GM19452 (cell line): ENCODE data around the gene DRC1.

Experiments used
- ATAC-seq: cut with Tn5 transposase; IDR thresholded peaks from one replicate; pipeline ENCODE4 v1.9.1; 2021; ENCODE audit not compliant: unreplicated experiment

The DRC1 gene

DNA sequence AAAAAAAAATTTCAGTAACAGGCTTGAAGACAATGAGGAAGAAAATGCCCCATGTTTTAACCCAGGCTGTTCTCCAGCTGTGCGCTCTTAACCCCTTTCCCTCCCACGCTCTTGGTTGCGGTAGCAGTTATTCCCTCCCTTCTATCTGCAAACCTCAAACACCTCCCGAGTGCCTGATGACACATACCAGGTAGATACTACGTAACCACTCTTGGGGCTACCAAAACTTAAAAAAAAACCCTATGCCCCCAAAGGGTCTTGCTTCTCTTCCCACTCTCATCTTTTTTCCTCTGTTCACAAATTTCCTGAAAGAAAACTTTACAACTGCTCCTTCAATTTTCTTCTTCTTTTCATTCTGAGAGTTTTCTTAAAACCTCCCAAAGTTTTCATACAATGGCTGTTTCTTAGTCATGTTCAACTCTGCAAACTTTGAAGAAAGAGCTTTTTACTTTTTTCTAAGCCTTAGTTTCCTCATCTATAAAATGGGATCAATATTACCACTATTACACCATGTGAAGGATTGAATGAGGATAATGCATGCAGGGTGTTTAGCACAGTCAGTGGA is 4.9 kb upstream of the DRC1 start:
- ATAC-seq, result no peak

DNA sequence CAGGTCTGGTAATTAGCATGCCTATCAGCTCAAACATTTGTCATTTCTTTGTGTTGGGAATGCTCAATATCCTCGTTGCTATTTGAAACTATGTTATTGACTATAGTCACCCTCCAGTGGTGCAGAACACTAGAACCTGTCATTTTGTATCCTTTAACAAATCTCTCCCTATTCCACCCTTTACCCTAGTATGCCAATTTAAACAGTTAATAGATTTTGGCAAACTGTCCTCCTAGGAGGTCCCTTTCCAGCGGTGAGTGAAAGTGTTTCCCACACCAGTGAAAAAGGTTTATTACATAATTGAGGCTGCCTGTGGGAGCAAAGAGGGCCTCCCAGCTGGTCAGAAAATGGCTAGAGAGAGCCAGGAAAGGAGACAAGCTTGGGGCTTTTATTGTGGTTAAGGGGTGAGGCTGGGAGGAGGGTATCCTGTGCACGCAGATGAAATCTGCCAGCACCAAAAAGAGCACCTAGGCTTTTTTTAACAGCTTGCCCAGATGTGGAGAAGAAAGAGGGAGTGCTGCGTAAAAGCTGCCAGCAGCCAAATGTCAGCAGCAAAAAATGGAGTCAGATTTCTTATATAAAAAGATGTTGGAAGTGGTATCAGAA is 1.8 kb upstream of the DRC1 start:
- ATAC-seq, result no peak

DNA sequence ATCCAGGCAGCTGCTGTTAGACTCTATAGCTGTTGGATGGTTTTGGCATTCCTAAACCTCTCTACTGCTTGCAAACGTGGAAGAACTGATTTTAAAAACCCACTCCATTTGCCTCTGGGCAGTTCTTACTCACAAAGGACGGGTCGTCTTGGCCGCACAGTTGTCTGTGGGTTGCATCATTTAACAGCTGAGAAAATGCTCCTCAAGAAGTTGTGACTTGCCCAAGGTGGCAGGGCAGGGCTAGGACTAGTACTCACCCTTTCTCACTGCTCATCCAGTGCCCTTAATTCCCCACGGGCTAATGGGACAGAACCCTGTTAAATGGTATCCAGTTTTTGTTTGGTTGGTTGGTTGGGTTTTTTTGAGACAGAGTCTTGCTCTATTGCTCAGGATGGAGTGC is 997 bp upstream of the DRC1 start:
- no peak for ATAC-seq

DNA sequence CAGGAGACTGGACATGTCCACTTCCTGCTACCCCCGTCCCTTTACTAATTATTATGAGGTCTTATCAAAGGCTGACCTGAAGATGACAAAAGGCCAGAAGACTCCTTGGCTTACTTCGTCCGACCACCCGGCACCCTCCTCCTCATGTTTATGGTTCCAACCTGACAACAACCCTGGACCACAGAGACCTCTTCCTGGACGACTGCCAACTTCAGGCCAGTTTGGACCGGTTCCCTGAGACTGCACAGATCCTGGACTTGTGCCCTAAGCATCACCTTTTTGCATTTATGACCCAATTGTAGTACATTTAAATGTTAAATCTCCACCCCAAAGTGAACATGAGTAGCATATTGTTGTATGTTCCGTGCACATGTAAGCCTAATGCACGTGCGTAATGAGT is 5.8 kb downstream of the DRC1 start:
- no peak for ATAC-seq

DNA sequence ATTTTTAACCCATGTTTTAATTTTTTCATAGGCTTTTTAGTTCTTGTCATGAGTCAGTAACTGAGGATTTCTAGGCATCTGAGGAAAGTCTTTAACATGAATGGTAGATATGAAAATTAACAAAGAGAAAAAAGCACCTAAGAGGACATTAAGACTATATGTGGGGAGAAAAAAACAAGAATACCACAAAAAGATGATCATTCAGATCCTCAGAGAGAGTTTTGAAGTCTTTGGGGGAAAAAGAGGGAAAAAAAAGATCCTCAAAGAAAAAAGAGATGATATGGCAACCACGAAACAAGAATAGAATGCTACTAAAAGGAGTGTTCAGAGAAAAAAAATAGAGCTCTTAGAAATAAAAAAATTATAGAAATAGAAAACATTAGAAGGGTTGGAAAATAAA is 8.1 kb downstream of the DRC1 start:
- ATAC-seq, result no peak

DNA sequence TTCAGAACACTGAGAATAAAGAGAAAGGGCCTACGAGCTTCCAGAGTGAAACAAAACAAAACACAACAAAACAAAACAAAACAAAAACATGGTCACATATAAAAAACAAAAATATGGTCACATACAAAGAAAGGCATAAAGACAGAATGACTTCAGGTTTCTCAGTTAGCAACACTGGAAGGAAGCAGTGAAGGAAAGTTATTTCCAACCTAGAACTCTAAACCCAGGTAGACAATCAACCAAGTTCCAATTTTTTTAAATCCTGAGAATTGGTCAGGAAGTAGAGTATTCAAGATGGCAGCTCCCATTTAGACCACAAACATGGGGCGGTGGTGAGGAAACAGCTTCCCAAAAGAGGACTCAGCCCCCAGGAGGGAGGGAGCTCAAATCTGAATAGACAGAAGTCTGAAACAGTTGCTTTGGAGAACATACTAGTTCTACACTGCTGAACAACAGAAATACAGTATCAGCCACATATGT is 9.1 kb downstream of the DRC1 start:
- no peak for ATAC-seq

DNA sequence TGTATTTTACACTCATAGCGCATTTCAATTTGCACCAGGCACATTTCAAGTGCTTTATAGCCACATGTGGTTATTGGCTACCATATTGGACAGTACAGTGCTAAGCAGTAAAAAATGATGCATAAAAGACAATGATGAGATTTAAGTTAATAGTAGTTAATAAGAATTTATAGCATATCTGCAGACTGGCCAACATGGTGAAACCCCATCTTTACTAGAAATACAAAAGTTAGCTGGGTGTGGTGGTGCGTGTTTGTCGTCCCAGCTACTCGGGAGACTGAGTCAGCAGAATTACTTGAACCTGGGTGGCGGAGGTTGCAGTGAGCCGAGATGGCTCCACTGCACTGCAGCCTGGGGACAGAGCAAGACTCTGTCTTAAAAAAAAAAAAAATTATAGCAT is 9.7 kb downstream of the DRC1 start:
- ATAC-seq, result no peak

DNA sequence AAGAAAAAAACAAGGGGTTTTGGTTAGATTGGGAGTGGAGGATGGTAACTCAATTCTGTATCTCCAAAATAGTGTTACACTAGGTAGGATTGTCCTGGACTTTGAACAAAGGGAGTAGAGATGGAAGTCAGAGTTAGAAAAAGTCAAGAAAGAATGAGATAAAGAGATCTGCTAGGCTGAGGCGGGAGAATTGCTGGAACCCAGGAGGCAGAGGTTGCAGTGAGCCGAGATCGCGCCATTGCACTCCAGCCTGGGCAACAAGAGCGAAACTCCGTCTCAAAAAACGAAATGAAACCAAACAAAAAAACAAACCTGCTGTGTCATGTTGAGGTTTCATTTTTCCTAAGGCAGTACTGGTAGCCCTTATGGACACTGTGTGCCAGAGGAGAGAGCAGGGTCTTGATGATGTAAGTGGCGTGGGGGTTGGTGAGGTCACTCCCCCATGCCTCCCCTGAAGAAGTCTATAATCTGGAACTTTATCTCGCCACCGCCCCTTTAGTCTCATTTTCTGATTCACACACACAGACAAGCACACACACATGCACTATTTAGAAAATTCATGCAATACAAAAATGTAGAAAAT is 10.5 kb downstream of the DRC1 start:
- no peak for ATAC-seq

DNA sequence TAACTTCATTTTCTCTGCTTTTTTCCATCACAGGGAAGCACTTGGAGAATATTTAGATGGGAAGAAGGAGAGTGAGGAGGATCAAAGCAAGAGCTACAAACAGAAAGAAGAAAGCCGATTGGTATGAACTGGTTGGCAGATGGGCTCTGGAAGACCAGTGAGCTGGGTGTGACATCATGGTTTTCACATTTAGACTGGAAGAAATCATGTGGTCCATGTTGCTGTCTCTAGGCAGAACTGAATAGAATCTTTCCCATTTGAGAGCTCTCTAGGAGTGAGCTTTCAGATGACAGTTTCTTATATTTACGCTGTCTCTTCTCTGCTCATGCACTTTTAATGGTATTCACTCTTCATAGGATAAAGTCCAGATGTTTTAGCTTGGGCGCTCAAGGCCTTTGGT is 12.6 kb downstream of the DRC1 start:
- ATAC-seq, result no peak

DNA sequence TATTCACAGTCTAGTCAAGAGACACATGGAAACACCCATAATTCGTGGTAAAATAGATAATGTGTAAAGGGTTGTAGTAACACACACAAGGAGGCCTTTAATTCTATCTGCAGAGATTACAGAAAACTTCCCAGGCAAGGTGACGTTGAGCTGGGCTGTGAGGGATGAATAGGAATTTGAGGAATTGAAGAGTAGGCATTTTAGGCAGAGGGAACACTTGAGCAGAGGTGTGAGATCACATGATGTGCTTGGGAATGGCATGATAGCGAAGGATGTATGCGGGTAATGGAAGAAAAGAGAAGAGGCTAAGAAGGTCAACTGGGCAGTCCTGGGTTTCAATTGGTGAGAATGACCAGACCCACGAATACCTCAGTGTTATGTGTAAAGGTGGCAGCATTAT is 20.2 kb downstream of the DRC1 start:
- ATAC-seq, result no peak

DNA sequence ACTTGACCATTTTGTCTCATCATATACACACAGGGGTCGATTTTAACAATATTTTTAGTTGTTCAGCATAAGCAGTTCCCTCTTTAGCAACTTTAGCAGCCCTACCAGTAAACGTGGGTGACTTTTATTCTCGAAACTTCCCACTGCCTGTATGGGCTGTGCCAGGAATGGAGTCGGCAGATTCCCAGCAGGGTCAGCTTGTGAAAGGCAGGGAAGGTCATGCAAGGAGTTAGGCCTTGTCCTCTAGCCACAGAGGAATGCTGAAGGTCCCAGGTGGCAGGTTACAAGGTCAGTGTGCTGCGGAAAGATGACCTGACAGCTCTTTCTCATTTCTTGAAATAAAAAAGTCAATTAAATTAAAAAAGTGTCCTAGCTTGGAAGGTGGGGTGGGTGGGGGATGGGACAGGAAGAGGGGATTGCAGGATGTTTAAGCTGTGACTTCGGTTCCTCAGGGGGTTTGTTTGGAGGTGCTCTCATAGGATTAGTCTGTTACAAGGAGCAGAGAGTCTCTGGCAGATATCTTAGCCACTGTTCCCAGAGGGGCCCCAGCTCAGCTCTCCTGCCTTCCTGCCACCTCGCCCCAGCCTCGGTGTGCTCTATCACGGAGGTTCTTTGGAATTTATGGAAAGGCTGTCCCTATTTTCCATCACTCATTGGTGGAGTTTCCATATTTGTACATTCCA is 21.4 kb downstream of the DRC1 start:
- ATAC-seq, result no peak

DNA sequence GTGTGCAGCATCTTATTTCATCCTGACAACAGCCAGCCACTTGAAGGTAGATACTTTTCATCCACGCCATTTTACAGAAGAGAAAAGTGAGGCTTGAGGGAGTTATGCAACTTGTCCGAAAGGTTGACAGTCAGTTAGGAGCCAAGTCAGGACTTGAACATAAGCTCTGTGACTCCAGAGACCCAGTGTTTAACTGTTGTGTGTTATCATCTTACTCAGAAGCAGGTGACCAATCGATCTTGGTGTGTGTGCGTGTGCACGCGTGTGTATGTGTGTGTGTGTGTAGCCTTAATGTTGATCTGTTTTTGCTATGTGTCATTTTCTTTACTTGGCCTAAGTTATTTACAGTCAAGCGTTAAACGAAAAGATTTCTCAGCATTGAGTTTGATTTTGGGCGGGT is 22.0 kb downstream of the DRC1 start:
- no peak for ATAC-seq

DNA sequence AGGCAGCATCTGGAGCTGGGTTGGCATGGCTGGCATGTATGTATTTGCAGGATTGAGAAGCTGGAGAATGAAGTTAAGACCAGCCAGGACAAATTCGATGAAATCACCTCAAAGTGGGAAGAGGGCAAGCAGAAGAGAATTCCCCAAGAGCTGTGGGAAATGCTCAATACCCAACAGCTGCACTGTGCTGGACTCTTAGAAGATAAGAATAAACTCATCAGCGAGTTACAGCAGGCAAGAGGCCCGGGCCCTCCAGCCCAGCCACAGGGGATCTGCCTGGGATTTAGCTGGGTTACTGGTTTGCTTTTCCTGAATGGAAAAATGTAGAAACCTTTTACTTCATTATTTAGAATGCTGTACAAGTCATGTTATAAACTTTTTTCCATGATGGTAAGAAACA is 22.5 kb downstream of the DRC1 start:
- no peak for ATAC-seq

DNA sequence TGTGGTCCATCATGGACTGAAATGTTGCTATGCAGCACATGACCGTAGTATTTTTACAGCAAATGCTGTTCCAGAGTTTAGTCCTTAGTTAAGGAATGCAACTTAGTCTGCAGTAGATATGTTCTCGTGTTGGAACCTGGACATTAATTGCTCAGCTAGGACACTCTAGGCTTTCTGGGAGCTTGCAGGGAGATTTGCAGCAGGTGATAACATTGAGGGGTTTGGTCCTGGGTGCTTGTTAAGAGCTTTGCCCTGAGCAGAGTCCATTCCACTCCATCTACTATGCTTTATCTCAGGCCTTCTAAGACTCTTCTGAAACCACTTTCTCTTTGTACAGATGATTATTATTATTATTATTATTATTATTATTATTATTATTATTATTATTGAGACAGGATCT is 27.1 kb downstream of the DRC1 start:
- ATAC-seq, result no peak

DNA sequence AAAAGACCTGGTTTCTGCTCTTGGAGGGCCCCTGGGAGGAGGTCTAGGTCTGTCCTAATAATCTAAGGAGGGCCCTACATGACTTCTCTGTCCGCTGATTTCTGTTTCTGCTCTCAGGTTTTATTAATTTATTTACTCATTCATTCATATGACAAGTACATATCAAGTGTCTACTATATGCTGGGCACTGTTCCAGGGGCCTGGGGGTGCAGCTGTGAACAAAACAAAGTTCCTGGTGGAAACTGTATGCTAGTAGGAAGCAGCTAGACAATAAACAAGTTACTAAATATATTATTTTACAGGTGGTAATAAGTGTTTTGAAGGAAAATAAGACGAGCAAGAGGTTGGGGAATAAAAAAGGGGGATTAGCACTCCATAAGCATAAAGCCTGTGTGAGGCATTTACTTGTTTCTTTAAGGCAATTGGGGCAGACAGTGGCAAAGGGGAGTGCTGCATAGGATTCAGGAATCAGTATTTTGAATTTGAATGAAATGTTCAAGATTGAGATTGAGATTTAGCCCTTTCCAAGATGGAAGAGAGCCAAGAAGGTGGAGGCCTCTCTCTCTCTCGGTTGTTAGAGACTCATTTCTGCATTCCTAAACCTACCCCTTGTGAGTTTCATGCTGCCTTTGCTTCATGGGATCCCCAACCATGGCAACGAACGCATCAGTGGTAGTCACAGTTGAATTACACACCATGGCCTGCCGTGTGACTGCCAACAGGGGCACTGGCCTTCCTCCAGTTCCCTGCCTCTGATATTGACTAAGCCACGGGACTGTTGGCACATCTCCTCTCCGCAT is 28.3 kb downstream of the DRC1 start:
- ATAC-seq, result no peak

DNA sequence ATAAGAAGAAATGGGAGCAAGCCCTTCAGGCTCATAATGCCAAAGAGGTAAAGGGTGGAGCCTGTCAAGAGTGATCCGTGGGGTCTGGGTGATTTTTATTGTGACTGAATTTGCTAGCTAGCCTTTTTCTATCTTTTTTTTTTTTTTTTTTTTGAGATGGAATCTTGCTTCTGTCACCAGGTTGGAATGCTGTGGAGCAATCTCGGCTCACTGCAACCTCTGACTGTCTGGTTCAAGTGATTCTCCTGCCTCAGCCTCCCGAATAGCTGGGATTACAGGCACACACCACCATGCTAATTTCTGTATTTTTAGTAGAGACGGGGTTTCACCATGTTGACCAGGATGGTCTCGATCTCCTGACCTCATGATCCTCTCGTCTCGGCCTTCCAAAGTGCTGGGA is 29.1 kb downstream of the DRC1 start:
- ATAC-seq, result no peak

DNA sequence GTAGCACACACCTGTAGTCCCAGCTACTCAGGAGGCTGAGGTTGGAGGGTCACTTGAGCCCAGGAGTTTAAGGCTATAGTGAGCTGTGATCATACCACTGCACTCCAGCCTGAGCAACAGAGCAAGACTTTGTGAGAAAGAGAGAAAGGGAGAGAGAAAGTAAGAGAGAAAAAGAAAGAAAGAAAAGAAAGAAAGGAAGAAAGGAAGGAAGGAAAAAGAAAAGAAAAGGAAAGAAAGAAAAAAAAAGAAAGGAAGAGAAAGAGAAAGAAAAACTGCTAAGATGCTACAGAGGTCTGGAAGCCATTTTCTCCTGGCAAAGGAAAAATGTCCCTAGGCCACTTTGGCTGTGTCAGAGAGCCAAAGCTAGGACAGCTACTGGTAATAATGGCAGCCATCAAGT is 30.6 kb downstream of the DRC1 start:
- ATAC-seq, result no peak

DNA sequence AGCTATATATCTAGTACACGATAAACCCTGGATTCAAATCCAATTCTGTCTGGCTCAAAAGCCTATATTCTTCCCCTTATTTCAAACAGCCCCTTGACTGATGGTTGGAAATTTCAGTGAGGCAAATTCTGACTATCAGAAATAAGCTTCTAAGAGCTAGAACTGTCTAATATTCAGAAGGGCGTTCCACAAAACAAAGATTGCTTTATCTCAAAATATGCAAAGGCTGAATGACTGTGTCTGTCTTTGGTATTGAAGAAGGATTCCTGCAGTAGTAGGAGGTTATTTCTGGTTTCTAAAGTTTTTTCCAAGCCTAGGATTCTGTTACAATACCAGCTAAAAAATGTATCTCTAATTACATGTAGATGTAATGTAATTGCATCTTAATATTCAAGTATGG is 31.1 kb downstream of the DRC1 start:
- no peak for ATAC-seq

DNA sequence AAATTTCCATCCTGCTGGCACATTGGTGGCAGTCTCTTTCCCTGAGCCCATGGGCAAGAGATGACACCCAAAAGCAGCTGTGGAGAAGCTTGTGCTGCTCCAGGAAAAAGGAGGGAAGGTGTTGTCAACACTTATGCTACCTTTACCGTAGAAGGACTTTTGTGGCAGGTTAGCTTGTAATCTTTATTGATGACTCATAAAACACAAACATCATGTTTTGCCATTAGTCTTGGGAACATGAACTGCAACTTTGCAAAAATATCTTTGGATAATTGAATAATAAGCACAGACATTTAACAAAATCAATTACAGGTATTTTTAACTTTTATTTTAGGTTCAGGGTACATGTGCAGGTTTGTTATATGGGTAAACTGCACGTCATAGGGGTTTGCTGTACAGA is 33.4 kb downstream of the DRC1 start:
- no peak for ATAC-seq

DNA sequence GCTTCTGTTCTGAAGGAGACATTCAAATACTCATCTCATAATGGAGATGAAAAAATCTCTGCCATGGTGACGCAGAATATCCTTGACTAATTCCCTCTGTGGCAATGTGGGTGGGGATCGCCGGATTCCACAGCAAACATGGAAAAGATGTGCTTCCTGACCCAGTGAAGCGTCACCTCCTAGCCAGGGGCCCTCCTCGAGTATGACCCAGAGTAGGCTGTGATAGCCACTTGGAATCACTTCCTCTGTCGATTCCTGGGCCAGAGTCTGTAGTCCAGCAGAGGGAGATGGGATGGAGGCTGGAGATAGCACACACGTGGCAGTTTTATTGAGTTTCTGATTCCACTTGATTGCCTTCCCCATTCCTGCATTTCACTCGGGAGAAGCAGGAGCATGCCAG is 36.8 kb downstream of the DRC1 start:
- no peak for ATAC-seq

DNA sequence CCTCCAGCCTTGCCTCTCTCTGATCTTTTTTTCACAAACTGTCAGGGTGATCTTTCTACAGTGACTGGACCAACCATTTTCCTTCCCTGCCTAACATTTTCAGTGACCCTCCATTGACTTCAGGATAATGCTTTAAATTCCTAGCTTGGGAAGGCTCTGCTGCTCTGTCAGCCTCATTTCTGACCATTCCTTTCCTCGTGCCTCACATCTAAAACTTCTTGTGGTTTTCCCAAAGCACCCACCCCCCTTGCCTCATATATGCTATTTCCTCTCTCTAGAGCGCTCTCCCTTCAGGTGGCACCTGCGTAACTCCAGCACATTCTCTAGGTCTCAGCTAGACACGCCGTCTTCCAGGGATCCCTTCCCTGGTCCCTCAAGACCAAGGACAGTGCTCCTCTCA is 37.2 kb downstream of the DRC1 start:
- no peak for ATAC-seq

DNA sequence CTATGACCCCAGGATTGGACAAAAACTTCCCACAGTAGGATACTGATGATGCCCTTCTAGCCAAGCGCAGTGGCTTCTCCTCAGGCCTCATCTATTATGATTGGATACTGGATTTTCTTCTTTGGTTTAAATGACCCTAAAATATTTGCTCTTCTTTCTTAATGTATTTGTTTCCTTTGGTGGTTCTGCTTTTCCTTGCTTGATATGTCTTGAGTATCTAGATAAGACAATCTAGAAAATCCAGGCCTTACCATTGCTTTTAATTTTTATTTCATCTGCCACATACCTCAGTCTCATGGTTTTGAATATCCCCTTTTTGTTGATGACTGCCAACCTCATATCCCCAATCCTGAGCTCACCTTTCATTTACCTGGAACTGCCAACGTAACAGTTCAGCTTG is 40.6 kb downstream of the DRC1 start:
- no peak for ATAC-seq
